Neural cell (in vitro differentiated cells): Measurements from ENCODE around the gene CCDC71. TPM values are rescaled to one million over a fixed set of nuclear protein-coding genes. Genes with fewer than 3 reads are reported as not detected.
A peak's percentile ranks its signal among the peaks of the same experiment; 100 is the strongest.

Source experiments
- H2AFZ ChIP-seq: fragments of 200-600, 300-800 bp; sonication (generic), shearing (Covaris generic); 2 replicates; pipeline ENCODE4 v1.6.0; 2014; ENCODE audit warnings: low read depth, mild to moderate bottlenecking, antibody characterized with exemption, low read length, moderate library complexity
- H3F3A ChIP-seq: fragments of 200-600 bp; shearing (Covaris generic); 2 replicates; pipeline ENCODE4 v1.6.1; 2016; ENCODE audit warnings: mild to moderate bottlenecking, moderate library complexity, mixed read lengths, antibody characterized with exemption, low read length; ENCODE audit not compliant: insufficient read depth, poor library complexity, severe bottlenecking
- H3K27ac ChIP-seq: fragments of 200-600, 300-800 bp; sonication (generic), shearing (Covaris generic); 2 replicates; pipeline ENCODE4 v1.5.1; 2014; ENCODE audit warnings: mild to moderate bottlenecking, low read length, moderate library complexity
- H3K27me3 ChIP-seq: fragments of 300-800, 200-600 bp; sonication (generic), shearing (Covaris generic); 2 replicates; pipeline ENCODE4 v1.6.0; 2014; ENCODE audit warnings: mild to moderate bottlenecking, low read depth, low read length, moderate library complexity; ENCODE audit not compliant: insufficient read depth
- H3K36me3 ChIP-seq: fragments of 300-800, 200-600 bp; sonication (generic), shearing (Covaris generic); 2 replicates; pipeline ENCODE4 v1.5.1; 2014; ENCODE audit warnings: mild to moderate bottlenecking, antibody characterized with exemption, low read length, moderate library complexity; ENCODE audit not compliant: insufficient read depth
- H3K4me2 ChIP-seq: fragments of 300-800, 200-600 bp; sonication (generic), shearing (Covaris generic); 2 replicates; pipeline ENCODE4 v1.6.0; 2014; ENCODE audit warnings: mild to moderate bottlenecking, low read length
- H3K4me3 ChIP-seq: fragments of 300-800, 200-600 bp; sonication (generic), shearing (Covaris generic); 2 replicates; pipeline ENCODE4 v1.5.1; 2014; ENCODE audit warnings: mild to moderate bottlenecking, low read length, moderate library complexity
- H3K79me2 ChIP-seq: fragments of 200-600 bp; shearing (Covaris generic); replicated peaks from 2 replicates; pipeline ENCODE4 v1.6.0; 2014; ENCODE audit warnings: mild to moderate bottlenecking, low read length, moderate library complexity; ENCODE audit not compliant: insufficient read depth
- H3K9ac ChIP-seq: fragments of 300-800, 200-600 bp; sonication (generic), shearing (Covaris generic); 2 replicates; pipeline ENCODE4 v1.6.1; 2016; ENCODE audit warnings: mild to moderate bottlenecking, low read length, mixed read lengths
- H3K9me2 ChIP-seq: fragments of 200-600 bp; shearing (Covaris generic); 2 replicates; pipeline ENCODE4 v1.6.1; 2016; ENCODE audit warnings: mild to moderate bottlenecking, low read length, mixed read lengths; ENCODE audit not compliant: insufficient read depth
- H3K9me3 ChIP-seq: fragments of 200-600, 300-800 bp; sonication (generic), shearing (Covaris generic); 2 replicates; pipeline ENCODE4 v1.6.1; 2016; ENCODE audit warnings: mild to moderate bottlenecking, mixed run types, low read length, moderate library complexity, mixed read lengths
- H4K20me1 ChIP-seq: fragments of 200-600 bp; shearing (Covaris generic); 2 replicates; pipeline ENCODE4 v1.6.1; 2016; ENCODE audit warnings: mild to moderate bottlenecking, mixed run types; ENCODE audit not compliant: insufficient read depth
- CTCF ChIP-seq: fragments of 450-650 bp; IDR thresholded peaks from 2 replicates; pipeline ENCODE4 v1.5.1; 2014; ENCODE audit warnings: antibody characterized with exemption, mild to moderate bottlenecking, moderate library complexity; ENCODE audit not compliant: poor library complexity, severe bottlenecking
- EP300 ChIP-seq: fragments of 450-650 bp; conservative IDR thresholded peaks from 2 replicates; pipeline ENCODE4 v1.6.1; 2014; ENCODE audit warnings: antibody characterized with exemption, mild to moderate bottlenecking, moderate library complexity; ENCODE audit not compliant: poor library complexity, severe bottlenecking
- EZH2 ChIP-seq: fragments of 200-600, 300-800 bp; shearing (Covaris generic), sonication (generic); IDR thresholded peaks from 2 replicates; pipeline ENCODE4 v1.6.1; 2014; ENCODE audit warnings: antibody characterized with exemption, low read length, borderline replicate concordance, mild to moderate bottlenecking; ENCODE audit not compliant: insufficient read depth, poor library complexity, severe bottlenecking
- MXI1 ChIP-seq: fragments of 450-650 bp; conservative IDR thresholded peaks from 2 replicates; pipeline ENCODE4 v1.6.1; 2014; ENCODE audit warnings: antibody characterized with exemption, mild to moderate bottlenecking; ENCODE audit not compliant: poor library complexity, severe bottlenecking
- REST ChIP-seq: IDR thresholded peaks from 2 replicates; pipeline ENCODE4 v1.6.1; 2012; ENCODE audit warnings: borderline replicate concordance
- SMC3 ChIP-seq: fragments of 450-650 bp; conservative IDR thresholded peaks from 2 replicates; pipeline ENCODE4 v1.6.1; 2014; ENCODE audit warnings: antibody characterized with exemption, mild to moderate bottlenecking, moderate library complexity; ENCODE audit not compliant: poor library complexity
- TAF1 ChIP-seq: IDR thresholded peaks from 2 replicates; pipeline ENCODE4 v1.6.1; 2012; ENCODE audit warnings: low read depth
- polyA plus RNA-seq: library from polyadenylated mRNA; depleted of rRNA; stranded (reverse); fragments of >200 nt; gene quantifications from 2 replicates; pipeline ENCODE4 v1.2.3, GENCODE V29; 2014

CCDC71 gene
- polyA plus RNA-seq, 1 donor from 2014 or later, result 14.8 TPM

GRCh38 chr3:49174397-49174985 is 8.4 kb upstream of the CCDC71 start:
- H3K27ac ChIP-seq, result peak overlapping the region; percentile 86
- no peak overlapping the region for H3K4me2 ChIP-seq

GRCh38 chr3:49173792-49174170 is 7.7 kb upstream of the CCDC71 start:
- Histone ChIP-seq H3F3A (peaks cover 4% of the 10 kb centered on the region), H4K20me1 (no peaks in the 10 kb centered on the region), H3K36me3 (no peaks in the 10 kb centered on the region), H3K9me3 (no peaks in the 10 kb centered on the region), H3K9ac (peak overlapping the region; percentile 83), H3K79me2 (peaks cover 54% of the 10 kb centered on the region), H3K4me2 (peak overlapping the region; percentile 91), H3K27ac (peak overlapping the region; percentile 86), H3K4me3 (peak overlapping the region; percentile 76), H3K9me2 (no peaks in the 10 kb centered on the region), H3K27me3 (no peaks in the 10 kb centered on the region), H2AFZ (no peak overlapping the region)
- no peak for TF ChIP-seq TAF1
- peak; percentile 63 for TF ChIP-seq MXI1
- TF ChIP-seq REST, result peak; percentile 22
- TF ChIP-seq EP300, result peak; percentile 22

More at GRCh38 chr3:49174397-49174985, 8.4 kb upstream of the CCDC71 start:
- TF ChIP-seq TAF1 (no peak), SMC3 (no peak), CTCF (no peak), MXI1 (no peak), EP300 (no peak), EZH2 (no peak), REST (no peak)
- Histone ChIP-seq H3K27me3 (no peaks in the 10 kb centered on the region), H3K9ac (peak overlapping the region; percentile 83), H3K9me3 (no peaks in the 10 kb centered on the region), H4K20me1 (no peaks in the 10 kb centered on the region), H3K4me3 (peak overlapping the region; percentile 76), H3K9me2 (no peaks in the 10 kb centered on the region), H3F3A (peaks cover 4% of the 10 kb centered on the region), H2AFZ (no peak overlapping the region), H3K36me3 (no peaks in the 10 kb centered on the region), H3K79me2 (peaks cover 54% of the 10 kb centered on the region)
